HG02623 (cell line): Measurements from ENCODE around the gene BCOR.
A peak's percentile ranks its signal among the peaks of the same experiment; 100 is the strongest.

ENCODE experiments used
- ATAC-seq: cut with Tn5 transposase; IDR thresholded peaks from one replicate; pipeline ENCODE4 v1.9.1; 2021; ENCODE audit warnings: moderate library complexity; ENCODE audit not compliant: unreplicated experiment

The BCOR gene

GRCh38 chrX:40099055-40099958 lies 1.5 kb upstream of the BCOR start:
- ATAC-seq = peak; percentile 34

GRCh38 chrX:40098264-40099054 lies 701 bp upstream of the BCOR start:
- no peak for ATAC-seq

GRCh38 chrX:40097141-40097503 lies 636 bp downstream of the BCOR start:
- ATAC-seq = no peak

GRCh38 chrX:40096395-40097091 lies 1.2 kb downstream of the BCOR start:
- no peak for ATAC-seq

- no peak for ATAC-seq
Observed at GRCh38 chrX:40095583-40096394, 2.0 kb downstream of the BCOR start.

GRCh38 chrX:40094900-40095582 lies 2.7 kb downstream of the BCOR start:
- ATAC-seq = no peak

- ATAC-seq = no peak
Observed at GRCh38 chrX:40094041-40094899, 3.5 kb downstream of the BCOR start.

- ATAC-seq = no peak
Observed at GRCh38 chrX:40093586-40093985, 4.2 kb downstream of the BCOR start.

- no peak for ATAC-seq
Observed at GRCh38 chrX:40092808-40093435, 4.8 kb downstream of the BCOR start.

GRCh38 chrX:40091691-40092421 lies 5.9 kb downstream of the BCOR start:
- no peak for ATAC-seq

GRCh38 chrX:40090961-40091360 lies 6.8 kb downstream of the BCOR start:
- ATAC-seq = no peak

GRCh38 chrX:40090050-40090804 lies 7.5 kb downstream of the BCOR start:
- ATAC-seq = no peak

- no peak for ATAC-seq
Observed at GRCh38 chrX:40088803-40089540, 8.8 kb downstream of the BCOR start.

- no peak for ATAC-seq
Observed at GRCh38 chrX:40088299-40088625, 9.5 kb downstream of the BCOR start.

GRCh38 chrX:40087425-40088298 lies 10.1 kb downstream of the BCOR start:
- ATAC-seq = no peak
